Fibroblast of skin of left biceps (primary cell): Measurements from ENCODE around the gene GPATCH1.
"Not testable (repeated sequence)": the region's sequence is repeated elsewhere in the genome, so short reads cannot be mapped to it uniquely, and the experiment has no call there.

Experiments
- DNase-seq, 2 experiments: peaks; one replicate each; pipeline ENCODE4 v3.0.0-alpha.2; 2013; ENCODE audit warnings: low read depth in 2 of 2

The GPATCH1 gene

DNA sequence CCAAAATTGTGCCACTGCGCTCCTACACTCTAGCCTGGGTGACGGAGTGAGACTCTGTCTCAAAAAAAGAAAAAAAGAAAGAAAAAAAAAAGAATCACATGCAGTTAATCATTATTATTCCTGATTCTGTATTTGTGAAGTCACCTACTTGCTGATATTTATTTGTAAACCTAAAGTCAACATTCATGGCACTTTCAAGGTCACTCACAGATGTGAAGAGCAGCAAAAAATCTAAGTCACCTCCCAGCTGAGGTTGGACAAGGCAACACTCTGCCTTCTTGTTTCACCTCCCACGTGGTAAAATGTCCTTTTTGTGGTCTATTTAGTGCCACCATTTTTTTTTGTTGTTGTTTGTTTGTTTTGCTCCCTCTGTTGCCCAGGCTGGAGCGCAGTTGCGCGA, 77.4 kb downstream of the GPATCH1 start:
- DNase-seq = no peak

DNA sequence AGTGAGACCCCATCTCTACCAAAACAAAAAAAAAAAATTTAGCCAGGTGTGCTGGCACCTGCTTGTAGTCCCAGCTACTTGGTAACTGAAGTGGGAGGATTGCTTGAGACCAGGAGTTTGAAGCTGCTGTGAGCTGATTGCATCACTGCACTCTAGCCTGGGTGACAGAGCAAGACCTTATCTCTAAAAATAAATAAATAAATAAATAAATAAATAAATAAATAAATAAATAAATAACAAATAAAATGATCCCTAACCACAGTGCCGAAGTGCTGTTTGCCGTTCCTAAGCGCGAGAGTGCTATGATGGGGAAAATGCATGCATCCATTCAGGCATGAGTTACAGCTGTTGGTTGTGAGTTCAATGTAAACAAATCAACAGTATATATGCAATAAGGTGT, 78.2 kb downstream of the GPATCH1 start:
- no peak for DNase-seq

DNA sequence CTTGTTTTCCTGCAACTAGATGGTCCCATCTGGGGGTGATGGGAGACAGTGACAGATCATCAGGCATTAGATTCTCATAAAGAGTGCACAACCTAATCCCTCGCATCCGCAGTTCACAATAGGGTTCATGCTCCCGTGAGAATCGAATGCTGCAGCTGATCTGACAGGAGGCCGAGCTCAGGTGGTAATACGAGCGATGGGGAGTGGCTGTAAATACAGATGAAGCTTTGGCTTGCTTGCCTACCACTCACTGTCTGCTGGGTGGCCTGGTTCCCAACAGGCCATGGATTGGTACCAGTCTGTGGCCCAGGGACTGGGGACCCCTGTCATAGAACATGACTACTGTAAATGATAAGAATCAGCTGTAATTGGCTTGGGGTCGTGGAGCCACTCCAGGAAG, 78.9 kb downstream of the GPATCH1 start:
- no peak for DNase-seq

DNA sequence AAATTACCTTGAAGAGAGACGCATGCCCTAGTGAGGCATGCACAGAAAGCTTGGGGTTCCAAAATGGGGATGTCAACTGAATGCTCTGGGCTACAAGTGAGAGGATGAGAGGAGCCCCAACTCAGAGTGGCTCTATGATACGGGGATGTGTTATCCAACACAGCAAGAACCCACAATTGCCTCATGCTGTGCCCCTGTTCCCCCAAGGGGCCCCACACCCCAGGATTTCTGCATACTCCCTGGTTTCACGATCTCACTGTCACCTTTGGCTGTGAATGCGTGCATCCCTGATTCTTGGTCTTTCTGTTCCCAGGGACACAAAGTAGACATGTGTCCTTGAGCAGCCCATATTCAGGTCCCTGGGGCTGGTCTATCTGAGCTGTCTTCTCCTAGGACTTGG, 80.2 kb downstream of the GPATCH1 start:
- DNase-seq = no peak

DNA sequence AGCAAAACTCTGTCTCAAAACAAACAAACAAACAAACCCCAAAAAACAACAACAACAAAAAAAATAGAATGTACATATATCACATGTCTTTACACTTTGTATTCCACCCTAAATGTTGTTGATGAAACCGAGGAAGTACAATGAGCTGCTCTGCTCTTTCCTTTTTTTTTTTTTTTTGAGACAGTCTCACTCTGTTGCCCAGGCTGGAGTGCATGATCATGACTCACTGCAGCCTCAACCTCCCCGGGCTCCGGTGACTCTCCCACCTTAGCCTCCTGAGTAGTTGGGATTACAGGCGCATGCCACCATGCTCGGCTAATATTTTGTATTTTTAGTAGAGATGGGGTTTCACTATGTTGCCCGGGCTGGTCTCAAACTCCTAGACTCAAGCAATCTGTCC, 82.5 kb downstream of the GPATCH1 start:
- no peak for DNase-seq

DNA sequence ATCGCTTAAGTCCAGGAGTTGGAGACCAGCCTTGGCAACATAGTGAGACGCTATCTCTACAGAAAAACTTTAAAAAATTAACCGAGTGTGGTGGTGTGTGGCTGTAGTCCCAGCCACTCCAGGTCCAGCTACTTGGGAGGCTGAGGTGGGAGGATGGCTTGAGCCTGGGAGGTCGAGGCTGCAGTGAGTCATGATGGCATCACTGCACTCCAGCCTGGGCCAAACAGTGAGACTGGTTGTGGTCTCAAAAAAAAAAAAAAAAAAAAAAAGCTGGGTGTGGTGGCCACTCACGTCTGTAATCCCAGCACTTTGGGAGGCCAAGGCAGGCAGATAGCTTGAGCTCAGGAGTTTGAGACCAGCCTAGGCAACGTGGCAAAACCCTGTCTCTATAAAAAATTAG, 85.1 kb downstream of the GPATCH1 start:
- DNase-seq = not testable (repeated sequence)

DNA sequence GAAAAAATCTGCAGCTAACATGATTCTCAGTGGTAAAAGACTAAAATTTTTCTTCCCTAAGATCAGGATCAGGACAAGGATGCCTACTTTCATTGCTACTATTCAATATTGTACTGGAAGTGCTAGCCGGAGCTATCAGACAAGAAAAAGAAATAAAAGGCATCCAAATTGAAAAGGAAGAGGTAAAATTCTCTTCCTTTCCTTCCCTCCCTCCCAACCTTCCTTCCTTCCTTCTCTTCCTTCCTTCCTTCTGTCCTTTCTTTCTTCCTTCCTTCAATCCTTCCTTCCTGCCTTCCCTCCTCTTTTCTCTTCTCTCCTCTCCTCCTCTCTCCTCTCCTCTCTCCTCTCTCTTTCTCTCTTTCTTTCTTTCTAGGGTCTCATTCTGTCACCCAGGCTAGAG, 86.5 kb downstream of the GPATCH1 start:
- no peak for DNase-seq

DNA sequence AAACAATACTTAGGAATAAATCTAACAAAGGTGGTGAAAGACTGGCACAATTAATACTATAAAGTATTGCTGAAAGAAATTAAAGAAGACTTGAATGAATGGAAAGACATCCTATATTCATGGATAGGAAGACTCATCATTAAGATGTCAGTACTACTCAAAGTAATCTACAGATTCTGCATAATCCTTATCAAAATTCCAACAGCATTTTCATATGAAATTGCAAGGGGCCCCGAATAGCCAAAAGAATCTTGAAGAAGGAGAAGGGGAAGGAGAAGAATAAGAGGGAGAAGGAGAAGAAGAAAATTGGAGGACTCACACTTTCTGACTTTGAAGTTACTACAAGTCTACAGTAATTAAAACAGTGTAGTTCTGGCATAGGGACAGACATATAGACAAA, 87.5 kb downstream of the GPATCH1 start:
- no peak for DNase-seq

DNA sequence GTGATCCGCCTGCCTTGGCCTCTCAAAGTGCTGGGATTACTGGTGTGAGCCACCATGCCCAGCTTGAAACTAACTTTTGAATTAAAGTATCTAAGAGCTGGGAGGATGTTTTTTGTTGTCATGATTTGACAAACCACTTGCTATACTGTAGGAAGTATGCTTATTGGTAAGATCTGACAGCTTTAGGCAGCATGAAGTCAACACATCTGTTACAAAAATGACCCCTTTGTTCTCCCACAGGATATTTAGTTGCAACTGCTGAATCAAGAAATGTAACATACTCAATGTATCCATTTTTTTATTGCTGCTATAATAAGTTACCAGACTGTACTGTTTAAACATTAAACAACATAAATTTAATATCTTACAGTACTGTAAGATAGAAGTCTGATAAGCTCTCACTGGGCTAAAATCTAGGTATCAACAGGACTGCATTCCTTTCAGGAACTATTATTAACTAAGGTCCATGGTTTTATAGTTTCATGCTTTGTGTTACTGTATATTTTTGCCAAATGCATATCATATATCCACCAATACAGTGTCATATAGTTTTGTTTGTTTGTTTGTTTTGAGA, 90.3 kb downstream of the GPATCH1 start:
- no peak for DNase-seq

DNA sequence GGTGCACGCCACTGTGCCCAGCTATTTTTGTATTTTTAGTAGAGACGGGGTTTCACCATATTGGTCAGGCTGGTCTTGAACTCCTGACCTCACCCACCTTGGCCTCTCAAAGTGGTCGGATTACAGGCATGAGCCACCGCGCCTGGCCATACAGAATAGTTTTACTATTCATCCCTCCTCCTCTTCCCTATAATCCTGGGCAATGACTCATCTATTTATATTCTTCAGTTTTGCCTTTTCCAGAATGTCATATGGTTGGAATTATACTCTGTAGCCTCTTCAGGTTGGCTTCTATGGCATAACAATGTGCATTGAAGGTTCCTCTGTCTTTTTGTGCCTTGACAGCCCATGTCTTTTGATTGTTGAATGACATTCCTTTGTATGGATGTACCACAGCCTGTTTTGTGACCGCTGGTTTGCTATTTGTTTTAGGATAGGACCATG, 91.0 kb downstream of the GPATCH1 start:
- peak in 1 of 2 experiments; percentile 26 for DNase-seq

DNA sequence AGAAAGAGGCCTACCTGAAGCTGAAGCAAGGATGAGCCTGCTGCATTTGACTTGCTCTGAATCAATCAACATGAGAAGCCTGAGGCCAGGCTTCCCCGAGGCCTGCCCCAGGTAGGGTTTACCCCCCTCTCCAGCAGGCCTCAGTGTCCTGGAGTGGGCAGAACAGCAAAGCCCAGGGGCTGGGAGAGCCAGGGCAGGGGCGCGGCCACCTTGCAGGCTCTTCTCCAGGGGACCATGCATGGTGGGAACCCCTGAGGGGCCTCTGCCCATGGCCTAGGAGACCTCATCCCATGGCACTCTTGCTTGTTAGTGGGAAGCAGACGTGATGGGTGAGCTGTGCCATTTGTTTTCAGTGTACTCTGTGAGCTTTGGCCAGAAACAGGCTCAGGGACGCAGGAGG, 93.2 kb downstream of the GPATCH1 start:
- no peak for DNase-seq

DNA sequence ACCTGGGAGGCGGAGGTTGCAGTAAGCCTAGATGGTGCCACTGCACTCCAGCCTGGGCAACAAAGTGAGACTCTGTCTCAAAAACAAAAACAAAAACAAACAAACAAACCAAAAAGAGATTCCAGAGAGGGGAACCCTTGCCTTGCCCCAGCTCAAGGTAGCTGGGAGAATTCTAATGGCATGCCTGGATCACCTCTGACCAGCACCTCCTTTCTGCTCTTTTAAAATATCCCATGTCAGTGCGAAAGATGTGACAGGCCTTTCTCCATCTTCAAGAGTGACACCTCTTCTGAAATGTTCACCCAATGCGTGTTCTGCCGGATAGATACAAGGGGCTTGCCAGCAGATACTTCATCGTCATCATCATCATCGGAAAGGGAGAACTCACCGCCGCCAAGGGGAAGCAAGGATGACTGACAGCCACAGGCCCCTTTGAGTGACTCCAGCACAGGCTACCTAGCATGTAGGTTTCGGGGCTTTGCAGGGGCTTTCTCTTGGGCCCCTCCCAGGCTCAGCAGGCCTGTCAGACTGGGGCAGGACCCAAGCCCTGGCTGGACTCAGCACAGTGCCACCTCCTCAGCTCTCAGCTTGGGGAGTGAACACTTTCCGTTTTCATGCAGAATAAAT, 94.3 kb downstream of the GPATCH1 start:
- no peak for DNase-seq

DNA sequence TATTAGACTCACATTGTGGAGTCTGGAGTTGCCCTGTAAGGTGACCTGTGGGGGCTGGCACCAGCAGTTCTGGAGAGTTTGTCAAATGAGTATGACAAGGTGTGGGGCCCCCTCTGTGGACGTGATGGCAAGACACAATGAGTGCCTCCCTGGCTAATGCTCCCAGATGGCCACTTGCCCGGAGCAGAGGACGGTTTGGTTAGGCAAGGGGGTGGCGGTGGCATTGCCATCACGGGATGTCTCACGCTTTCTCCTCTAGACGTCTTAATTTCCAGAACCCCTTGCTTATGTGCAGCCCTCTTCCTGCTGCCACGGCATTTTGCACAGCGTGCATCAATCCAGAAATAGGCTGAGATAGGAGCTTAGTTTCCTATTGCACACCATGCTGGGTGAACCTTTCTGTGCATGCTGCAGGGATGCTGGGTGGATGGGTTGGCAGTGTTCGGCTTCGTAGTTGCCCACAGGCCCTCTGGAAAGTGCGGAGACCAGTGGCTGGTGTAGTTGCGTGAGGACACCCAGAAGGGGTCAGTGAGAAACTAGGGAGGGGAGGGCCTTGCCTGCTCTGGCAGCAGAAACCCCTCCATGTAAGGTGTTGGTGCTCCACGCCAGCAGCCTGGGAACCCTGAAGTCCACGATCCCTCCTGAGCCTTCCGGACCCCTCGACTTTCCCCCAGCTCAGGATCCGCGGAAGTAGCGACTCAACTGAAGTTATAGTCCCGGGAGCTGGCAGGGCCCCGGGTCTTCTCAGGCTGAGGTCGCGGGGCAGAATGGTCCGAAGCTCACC, 95.1 kb downstream of the GPATCH1 start:
- no peak for DNase-seq

DNA sequence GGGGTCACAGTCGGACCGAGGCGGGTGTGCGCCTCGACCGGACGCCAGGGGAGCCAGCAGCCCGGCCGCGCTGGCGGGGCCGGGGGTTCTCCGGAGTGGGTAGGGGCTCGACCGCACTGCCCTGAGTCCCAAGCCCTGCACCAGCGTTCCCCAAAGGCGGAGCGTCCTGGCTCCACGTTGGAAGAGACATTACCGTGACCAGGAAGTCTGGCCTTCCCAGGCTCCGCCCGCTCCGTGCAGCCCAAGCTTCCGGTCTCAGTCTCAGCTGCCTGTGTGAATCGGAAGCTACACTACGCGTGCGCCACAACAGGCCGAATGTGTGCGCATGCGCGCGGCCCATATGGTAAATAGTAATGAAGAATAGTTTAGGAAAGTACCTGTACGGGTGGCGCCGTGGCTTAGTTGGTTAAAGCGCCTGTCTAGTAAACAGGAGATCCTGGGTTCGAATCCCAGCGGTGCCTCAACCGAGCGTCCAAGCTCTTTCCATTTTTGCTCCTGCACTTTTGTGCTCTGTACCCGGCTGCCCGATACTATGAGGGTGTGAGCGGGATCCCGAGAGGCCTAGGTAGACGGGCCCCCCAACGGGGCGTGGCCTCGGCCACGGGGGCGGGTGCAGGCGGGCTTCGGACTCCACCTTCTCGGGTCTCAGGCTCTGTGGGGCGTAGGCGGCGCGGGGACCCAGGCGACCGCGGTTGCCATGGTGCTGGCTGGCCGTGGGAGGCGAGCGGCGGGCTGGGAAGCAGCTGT, 95.9 kb downstream of the GPATCH1 start:
- peak; percentile 98 for DNase-seq

DNA sequence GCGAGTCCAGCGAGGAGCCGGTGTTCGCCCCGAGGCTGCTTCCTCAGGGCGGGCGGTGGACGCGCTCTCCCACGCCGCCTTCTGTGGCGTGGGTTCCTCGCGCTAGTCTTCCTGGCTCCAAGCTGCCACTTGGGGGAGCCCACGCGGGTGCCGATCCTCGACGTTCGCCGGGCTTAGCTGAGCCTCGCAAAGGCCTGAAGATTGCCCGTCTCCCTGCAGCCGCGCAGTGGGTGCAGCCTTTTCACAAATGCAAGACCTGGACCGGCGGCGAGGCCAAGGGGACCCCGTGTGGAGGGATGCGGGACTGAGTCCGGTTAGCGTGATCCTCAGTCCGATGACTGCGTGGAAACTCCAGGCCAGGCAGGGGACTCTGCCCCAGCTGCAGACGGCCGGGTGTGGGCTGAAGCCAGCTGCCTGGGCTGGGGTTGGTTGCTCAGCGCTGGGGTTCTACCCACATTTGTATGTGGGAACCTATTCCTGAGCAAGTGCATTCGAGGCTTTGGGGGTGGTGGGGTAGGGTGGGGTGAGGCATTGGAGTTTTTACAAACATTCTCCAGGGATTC, 96.5 kb downstream of the GPATCH1 start:
- no peak for DNase-seq
